NCI-H82 (cell line): Measurements from ENCODE around the gene MAP2K2.

Experiments used
- DNase-seq: peaks from one replicate; lab custom pipeline; 2025; lab: John Stamatoyannopoulos, UW

Gene MAP2K2

DNA sequence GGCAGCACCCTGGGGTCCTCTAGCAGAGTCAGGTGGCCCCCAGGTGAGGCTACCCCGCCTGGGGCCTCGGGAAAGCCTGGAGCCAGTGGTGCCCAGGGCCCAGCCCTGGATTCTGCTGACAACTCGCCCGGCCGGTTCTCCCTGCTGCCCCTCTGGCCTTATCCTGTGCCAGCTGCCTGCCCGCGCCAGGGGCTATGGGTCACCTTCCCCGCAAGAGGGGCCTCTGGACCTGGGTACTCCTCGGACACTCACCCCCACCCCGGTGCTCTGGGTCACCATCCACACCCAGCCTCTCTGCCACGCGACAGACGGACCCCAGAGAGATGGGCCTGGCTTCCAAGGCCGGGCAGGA is 81.2 kb downstream of the MAP2K2 start:
- no peak for DNase-seq

DNA sequence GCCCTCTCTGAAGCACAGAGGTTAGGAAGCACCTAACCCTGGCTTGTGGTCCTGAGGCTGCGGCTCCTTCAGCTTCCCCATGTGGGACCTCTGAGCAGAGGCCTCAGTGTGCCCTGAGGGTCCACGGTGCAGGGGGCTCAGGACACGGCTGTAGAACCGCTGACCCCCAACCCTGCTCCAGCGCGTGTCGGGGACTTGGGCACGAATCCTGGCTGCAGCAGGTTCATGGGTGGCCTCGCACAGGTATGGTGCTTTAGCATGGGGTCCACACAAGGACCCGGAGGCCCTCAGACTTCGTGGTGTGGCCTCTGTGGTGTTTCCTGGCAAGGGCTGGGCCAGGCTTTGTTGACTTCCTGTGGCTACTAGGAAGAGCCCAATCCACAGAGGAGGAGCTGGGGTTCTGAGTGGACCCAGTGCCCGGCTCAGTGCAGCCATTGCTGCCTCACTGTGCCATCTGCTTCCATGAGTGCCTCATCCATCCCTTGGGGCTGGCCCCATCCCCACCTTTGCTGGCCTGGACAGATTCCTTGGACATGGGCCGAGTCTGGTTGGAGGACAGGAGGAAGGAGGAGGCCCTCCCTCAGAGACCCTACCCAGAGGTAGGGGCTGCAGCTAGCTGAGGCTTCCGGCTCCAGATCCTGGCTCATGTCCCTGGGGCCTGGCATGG is 81.7 kb downstream of the MAP2K2 start:
- DNase-seq, result no peak
